ENCODE results near the gene TMC5. TPM values are rescaled to one million over a fixed set of nuclear protein-coding genes. Genes with fewer than 3 reads are reported as not detected.

TMC5 gene
- total and polyA plus RNA-seq, 2 of the 8 experiments (the other 6 are each of a cell fraction or from before 2014, with no cell fraction given), result 1.6 to 1.8 TPM

DNA sequence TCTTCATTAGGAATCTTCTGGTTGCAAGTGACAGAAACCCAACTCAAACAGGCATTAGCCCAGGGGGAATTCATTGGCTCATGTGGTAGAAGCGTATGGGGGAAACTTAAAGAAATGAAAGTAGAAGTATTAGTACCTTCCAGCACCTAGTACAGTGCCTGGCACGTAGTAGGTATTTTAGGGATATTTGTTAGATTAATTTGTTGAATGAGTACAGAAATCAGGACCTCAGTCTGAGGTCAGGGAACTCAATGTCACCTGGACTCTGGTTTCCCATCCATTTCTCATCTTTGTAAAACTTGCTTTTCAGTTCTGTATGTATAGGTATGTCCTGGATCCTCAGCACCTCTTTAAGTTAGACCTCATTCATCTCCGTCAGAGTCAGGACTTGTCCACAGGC lies 32.5 kb downstream of the TMC5 start:
- no peak for FAIRE-seq
- H3K23ac ChIP-seq (ENCODE audit: insufficient read length), result no peak overlapping the region
- no peaks in the 10 kb centered on the region for H3K79me1 ChIP-seq (ENCODE audit: low read depth, low read length)
- no peak overlapping the region for H2BK5ac ChIP-seq (ENCODE audit: low read depth, low read length)
- no peak overlapping the region for H2BK20ac ChIP-seq (ENCODE audit: low read length)
- no peak overlapping the region for H3K14ac ChIP-seq (ENCODE audit: insufficient read length)
- no peaks in the 10 kb centered on the region for H3K36me3 ChIP-seq (ENCODE audit: control insufficient read depth in 2 of 4, insufficient read depth in 4 of 4, low read length in 3 of 4)
- no peak overlapping the region for H2AFZ ChIP-seq (ENCODE audit: low read length)
- H2BK120ac ChIP-seq (replicated peaks; ENCODE audit: low read depth, low read length), result no peak overlapping the region
- H3K4me2 ChIP-seq (ENCODE audit: insufficient read depth in 1 of 2, low read depth in 2 of 2, low read length in 2 of 2), result no peak overlapping the region
- 93% methylated on average over 3 of the region's 3 CpGs; no CpG with 5 or more reads in 1 of the 2 experiments for WGBS, 2 experiments (ENCODE audit: extremely low coverage in 1 of 2, insufficient coverage in 1 of 2, insufficient read length in 1 of 2, insufficient replicate concordance in 2 of 2, low coverage in 1 of 2, low lambda C conversion rate in 2 of 2, missing lambda C conversion rate in 1 of 2)
- H2BK12ac ChIP-seq (ENCODE audit: low read depth, low read length), result no peak overlapping the region
- no peaks in the 10 kb centered on the region for H3K9me3 ChIP-seq (ENCODE audit: insufficient read depth in 2 of 2, low read depth in 1 of 2, low read length in 1 of 2)
- H3K4me1 ChIP-seq (replicated peaks in 1 of 4; ENCODE audit: control insufficient read depth in 3 of 4, insufficient read depth in 4 of 4, low read length in 3 of 4), result no peaks in the 10 kb centered on the region
- POLR2A ChIA-PET (ENCODE audit: partially characterized antibody), result no interaction called here
- H4K20me1 ChIP-seq (replicated peaks in 1 of 2; ENCODE audit: control insufficient read depth in 1 of 2, insufficient read depth in 2 of 2, low read length in 2 of 2), result no peaks in the 10 kb centered on the region
- no peak for DNase-seq (ENCODE audit: low read depth in 1 of 2, low spot score in 2 of 2)
- no peak overlapping the region for H3K4me3 ChIP-seq (ENCODE audit: extremely low read depth in 1 of 4, insufficient read depth in 2 of 4, low read depth in 3 of 4, low read length in 4 of 4)
- H4K5ac ChIP-seq (ENCODE audit: insufficient read length, low read depth, low read length), result no peak overlapping the region
- no peak overlapping the region for H4K8ac ChIP-seq (ENCODE audit: extremely low read depth, insufficient read depth, low read length)
- H3K4ac ChIP-seq (replicated peaks; ENCODE audit: insufficient read length, low read depth, low read length), result no peak overlapping the region
- H3K27me3 ChIP-seq (replicated peaks in 1 of 4; ENCODE audit: control insufficient read depth in 3 of 4, extremely low read depth in 1 of 4, insufficient read depth in 3 of 4, low read length in 3 of 4), result no peaks in the 10 kb centered on the region
- no peak overlapping the region for H3K9ac ChIP-seq (replicated peaks in 1 of 4; ENCODE audit: extremely low read depth in 1 of 4, low read depth in 3 of 4, low read length in 3 of 4)
- H3K27ac ChIP-seq (ENCODE audit: low read depth, low read length), result no peak overlapping the region
- CTCF ChIA-PET (ENCODE audit: partially characterized antibody), result no interaction called here
- H3K79me2 ChIP-seq (ENCODE audit: control insufficient read depth in 1 of 2, insufficient read depth in 2 of 2, low read length in 2 of 2), result no peaks in the 10 kb centered on the region
- H4K91ac ChIP-seq (replicated peaks; ENCODE audit: insufficient read length, low read length), result no peak overlapping the region
- H2BK15ac ChIP-seq (ENCODE audit: low read length), result no peak overlapping the region
- no peak overlapping the region for H3K18ac ChIP-seq (ENCODE audit: extremely low read depth, low read length)
- no peak overlapping the region for H2AK5ac ChIP-seq (ENCODE audit: low read depth, low read length)
- no peaks in the 10 kb centered on the region; the same call in 1 of the 2 replicates for H3K23me2 ChIP-seq (ENCODE audit: low read depth, low read length)
- TF ChIP-seq, protein P1, sequence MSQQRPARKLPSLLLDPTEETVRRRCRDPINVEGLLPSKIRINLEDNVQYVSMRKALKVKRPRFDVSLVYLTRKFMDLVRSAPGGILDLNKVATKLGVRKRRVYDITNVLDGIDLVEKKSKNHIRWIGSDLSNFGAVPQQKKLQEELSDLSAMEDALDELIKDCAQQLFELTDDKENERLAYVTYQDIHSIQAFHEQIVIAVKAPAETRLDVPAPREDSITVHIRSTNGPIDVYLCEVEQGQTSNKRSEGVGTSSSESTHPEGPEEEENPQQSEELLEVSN (IDR thresholded peaks at IDR 0.05), result no peak
- no peak for TF ChIP-seq CBX5 (IDR thresholded peaks at IDR 0.05; ENCODE audit: low read depth, low read length)
- H3K56ac ChIP-seq (replicated peaks; ENCODE audit: insufficient read length, low read depth, low read length), result no peak overlapping the region
